HEK293 (cell line): Measurements from ENCODE around the gene RNF19B.

Experiments used
- BCL11A ChIP-seq: fragments of 450-650 bp; formaldehyde crosslinking; IDR thresholded peaks from 2 replicates; pipeline ENCODE4 v1.5.1; 2016; ENCODE audit warnings: low read depth, missing biosample characterization, missing genetic modification characterization
- CTCF ChIP-seq: fragments of 450-650 bp; formaldehyde crosslinking; IDR thresholded peaks from 2 replicates; pipeline ENCODE4 v1.5.1; 2016; ENCODE audit warnings: missing biosample characterization, missing genetic modification characterization
- PATZ1 ChIP-seq: fragments of 450-650 bp; formaldehyde crosslinking; IDR thresholded peaks from 2 replicates; pipeline ENCODE4 v1.5.1; 2016; ENCODE audit warnings: missing biosample characterization, missing genetic modification characterization
- ZFP41 ChIP-seq: fragments of 450-650 bp; formaldehyde crosslinking; IDR thresholded peaks from 2 replicates; pipeline ENCODE4 v1.5.1; 2016; ENCODE audit warnings: missing biosample characterization, missing genetic modification characterization, borderline replicate concordance
- ZNF302 ChIP-seq: fragments of 450-650 bp; formaldehyde crosslinking; IDR thresholded peaks from 2 replicates; pipeline ENCODE4 v1.5.1; 2016; ENCODE audit warnings: missing biosample characterization, missing genetic modification characterization, low read depth

DNA sequence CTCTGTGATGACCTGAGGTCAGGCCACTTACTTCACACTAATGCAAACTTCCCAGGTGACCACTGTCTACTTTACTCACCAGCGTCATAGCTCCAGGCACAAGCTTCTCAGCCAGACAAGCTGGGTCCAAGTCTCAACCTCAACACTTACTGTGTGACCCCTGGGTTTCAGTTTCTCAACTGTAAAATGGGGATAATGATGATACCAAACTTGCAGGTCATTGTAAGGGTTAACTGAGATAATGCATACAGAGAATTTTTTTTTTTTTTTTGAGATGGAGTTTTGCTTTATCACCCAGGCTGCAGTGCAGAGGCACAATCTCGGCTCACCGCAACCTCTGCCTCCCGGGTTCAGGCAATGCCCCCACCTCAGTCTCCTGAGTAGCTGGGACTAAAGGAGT lies 37.4 kb upstream of the RNF19B start:
- TF ChIP-seq CTCF (tag by site-specific recombination) (no peak), BCL11A (tag by site-specific recombination) (no peak), ZNF302 (tag by site-specific recombination) (no peak), ZFP41 (tag by site-specific recombination) (no peak), PATZ1 (no peak)
